ENCODE results near the gene HMOX1.

Gene HMOX1

GRCh38 chr22:35409783-35410662, 29.1 kb downstream of the HMOX1 start:
- no peak for DNase-seq

DNA sequence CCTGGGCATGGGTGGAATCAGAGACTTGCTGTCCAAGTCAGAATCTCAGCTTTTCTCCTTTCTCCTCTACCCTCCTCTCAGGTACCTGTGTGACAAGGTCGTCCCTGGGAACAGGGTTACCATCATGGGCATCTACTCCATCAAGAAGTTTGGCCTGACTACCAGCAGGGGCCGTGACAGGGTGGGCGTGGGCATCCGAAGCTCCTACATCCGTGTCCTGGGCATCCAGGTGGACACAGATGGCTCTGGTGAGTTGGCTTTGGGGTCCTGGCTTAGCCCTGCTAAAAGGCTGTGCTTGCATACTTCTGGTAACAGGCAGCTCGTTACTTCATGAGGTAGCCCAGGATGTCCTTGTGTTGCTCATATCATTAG, 29.8 kb downstream of the HMOX1 start:
- DNase-seq = no peak

DNA sequence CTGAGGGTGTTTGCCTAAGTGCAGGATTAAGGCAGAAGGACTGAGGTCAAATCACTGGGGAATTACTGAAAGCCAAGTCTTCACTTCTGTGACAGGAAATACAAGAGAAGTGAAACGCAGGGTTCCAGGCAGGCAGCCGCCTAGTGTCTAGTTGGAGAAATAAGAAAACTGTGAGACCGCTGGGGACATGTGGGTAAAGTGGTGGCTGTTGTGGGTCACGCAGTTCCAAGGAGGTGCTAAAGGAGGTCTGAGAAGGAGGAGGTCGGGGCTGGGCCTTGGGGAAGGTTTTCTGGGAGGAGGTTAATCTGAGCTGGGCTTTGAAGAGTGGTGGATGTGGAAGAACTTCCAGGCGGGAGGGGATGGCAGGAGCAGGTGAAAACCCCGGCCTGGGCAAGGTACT, 30.2 kb downstream of the HMOX1 start:
- DNase-seq = no peak

DNA sequence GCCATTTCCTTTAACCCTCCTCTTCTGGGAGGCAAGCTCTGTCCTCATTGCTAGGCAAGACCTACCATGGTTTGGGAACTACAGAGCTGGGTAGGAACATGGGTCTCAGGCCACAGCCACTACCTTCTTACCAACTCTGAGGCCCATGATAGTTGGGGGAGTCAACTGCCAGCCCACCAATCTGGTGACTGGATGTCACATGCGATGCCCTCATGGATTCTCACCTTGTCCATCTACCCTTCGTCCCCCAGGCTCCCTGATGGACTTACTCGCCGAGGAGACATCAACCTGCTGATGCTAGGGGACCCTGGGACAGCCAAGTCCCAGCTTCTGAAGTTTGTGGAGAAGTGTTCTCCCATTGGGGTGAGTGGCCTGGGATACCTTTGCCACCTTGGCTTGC, 32.7 kb downstream of the HMOX1 start:
- no peak for DNase-seq

DNA sequence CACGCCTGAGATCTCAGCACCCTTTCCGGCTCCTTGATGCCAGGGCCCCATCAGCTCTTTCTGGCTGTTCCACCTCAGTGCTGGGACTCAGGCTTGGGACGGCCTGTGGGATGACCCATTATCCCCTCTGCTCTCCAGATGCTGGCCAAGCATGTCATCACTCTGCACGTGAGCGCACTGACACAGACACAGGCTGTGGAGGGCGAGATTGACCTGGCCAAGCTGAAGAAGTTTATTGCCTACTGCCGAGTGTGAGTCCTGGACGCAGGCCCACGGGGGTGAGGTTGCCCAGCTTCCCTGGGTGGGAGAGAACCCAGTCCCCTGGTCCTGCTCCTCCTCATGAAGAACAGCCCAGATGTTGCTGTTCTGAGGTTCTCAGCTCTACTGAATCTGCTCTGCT, 36.7 kb downstream of the HMOX1 start:
- no peak for DNase-seq

GRCh38 chr22:35418088-35418487, 37.2 kb downstream of the HMOX1 start:
- DNase-seq = no peak

DNA sequence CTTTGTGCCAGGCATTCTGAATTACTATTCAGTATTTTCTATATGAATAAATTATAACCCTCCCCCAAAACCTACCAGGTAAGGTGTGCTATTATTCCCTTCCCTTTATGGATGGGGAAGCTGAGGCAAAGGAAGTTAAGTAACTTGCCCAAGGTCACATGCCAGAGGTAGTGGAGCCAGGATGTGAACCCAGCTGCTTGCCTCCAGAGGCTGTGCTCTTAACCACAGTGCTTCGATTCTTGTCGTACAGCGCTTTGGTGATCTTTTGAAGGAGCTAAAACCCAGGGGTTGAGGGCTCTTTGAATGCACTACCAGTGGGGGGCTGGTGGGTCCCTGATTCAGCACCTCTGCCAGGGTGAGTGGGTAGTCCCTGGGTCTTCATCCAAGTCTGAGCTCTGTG, 37.8 kb downstream of the HMOX1 start:
- DNase-seq = no peak

DNA sequence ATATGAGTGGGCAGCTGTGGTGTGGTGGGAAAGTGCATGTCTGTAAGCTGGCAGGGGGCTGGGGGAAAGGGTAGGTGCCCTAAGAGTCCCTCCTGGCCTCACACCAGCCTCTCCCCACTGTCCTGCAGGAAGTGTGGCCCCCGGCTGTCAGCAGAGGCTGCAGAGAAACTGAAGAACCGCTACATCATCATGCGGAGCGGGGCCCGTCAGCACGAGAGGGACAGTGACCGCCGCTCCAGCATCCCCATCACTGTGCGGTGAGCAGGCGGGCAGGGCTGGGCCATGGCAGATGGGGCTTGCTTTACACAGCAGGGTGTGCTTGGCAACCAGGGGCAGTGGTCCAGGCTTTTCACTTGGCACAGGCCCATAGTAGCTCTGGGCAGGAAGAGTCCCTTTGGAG, 38.9 kb downstream of the HMOX1 start:
- DNase-seq = no peak

DNA sequence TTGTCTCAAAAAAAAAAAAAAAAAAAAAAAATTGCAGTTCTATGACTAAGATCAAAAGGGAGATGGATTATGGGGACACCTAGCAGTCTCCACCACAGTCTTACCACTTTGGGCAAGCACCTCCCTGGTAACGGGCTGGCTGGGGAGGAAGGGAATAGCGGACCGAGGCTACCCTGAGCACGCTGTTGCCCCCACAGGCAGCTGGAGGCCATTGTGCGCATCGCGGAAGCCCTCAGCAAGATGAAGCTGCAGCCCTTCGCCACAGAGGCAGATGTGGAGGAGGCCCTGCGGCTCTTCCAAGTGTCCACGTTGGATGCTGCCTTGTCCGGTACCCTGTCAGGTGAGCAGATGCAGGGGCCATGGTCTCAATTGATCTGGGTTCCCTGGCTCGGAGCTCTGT, 40.2 kb downstream of the HMOX1 start:
- DNase-seq = no peak

- no peak for DNase-seq
Observed at GRCh38 chr22:35422145-35422544, 41.2 kb downstream of the HMOX1 start.

- no peak for DNase-seq
Observed at GRCh38 chr22:35422936-35423335, 42.0 kb downstream of the HMOX1 start.

GRCh38 chr22:35424081-35424480, 43.2 kb downstream of the HMOX1 start:
- no peak for DNase-seq

- no peak for DNase-seq
Observed at GRCh38 chr22:35424761-35425160, 43.9 kb downstream of the HMOX1 start.

DNA sequence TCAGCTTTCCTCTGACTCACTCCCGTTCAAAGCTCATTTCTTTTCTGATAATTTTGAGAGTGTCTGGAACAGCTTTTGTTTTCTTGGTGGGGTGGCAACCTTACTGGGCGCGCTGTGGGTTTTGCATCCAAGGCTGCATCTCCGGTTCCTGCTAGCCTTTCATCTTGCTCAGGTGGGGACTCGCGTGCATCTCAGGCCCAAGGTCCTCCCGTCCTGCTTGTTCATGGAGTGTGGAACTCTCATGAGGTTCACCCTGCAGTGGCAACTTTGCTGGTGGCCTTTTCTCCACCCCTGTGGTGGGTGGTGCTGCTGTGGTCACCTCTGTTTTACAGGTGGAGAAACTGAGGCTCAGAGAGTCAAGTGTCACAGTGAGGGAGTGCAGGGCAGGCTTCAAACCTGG, 44.6 kb downstream of the HMOX1 start:
- DNase-seq = no peak

DNA sequence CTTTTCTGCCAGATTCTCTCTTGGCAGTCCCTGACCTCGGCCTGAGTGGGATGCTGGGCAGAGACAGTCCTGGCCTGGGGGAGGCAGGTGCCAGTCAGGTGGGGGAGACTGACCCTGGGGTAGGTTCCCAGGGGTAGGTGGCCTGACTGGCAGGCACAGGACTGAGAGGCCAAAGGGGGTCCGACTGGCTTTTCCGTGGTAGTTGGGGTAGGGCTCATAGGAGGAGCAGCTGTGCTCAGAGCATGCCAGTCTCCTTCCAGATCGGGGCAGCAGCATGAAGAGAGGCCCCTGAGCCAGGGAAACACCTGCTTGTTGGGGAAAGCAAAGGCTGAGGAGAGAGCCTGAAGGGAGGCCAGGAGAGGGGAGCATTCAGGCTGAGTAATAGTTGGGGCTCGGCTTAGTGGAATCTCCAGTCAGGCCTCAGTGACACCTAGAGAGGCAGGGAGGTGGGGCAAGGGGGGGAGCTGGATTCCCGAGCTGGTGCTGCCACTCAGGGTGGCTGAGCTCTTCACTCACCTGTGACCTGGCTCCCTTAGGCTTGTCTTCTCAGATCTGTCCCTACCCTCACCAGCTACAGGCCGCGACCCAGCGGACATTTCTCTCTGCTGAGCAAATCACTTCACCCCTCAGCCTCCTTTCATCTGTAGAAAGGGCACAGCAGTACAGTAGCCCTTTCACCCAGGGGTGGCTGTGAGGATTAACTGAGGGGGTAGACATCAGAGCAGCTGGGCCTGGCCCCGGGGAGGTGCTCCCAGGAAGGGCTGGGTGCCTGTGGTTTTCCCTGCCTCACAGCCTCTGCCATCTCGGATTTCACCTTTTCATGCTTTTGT, 45.3 kb downstream of the HMOX1 start:
- no peak for DNase-seq

- no peak for DNase-seq
Observed at GRCh38 chr22:35426801-35427140, 45.9 kb downstream of the HMOX1 start.

GRCh38 chr22:35430897-35431322, 50.0 kb downstream of the HMOX1 start:
- peak; percentile 41 for DNase-seq

DNA sequence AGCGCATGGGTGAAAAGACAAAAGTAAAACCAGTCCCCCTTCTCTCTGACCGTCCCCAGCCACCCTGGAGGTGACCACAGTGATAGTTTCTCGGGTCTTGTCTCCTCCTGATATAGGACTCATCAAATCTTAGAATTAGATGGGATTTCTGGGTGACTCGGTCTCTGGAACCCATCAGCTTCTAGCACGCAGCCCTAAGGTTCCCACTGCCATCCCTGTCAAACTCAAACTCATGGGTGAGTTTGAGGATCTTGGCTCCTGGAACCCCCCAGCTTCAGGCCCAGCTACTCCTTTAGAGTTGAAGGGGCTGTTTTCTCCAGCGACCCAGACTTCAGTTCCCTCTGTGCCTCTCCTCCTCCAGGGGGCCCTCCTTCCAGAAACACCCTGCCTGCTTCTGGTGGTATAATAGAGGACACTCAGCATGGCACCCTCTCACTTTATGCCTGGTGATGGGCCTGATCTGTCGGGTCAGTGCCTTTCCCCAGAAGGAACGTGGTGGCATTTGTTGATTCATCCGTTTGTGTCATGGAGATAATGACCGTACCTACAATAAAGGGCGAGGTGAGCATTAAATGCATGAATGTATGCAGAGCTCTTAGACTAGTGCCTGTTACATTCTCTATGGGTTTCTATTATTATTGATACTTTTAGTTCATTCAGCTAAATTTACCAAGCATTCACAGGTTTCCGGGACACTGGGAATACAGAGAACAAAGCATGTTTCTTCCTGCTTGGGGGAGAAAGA, 50.8 kb downstream of the HMOX1 start:
- DNase-seq = no peak

- DNase-seq = no peak
Observed at GRCh38 chr22:35432228-35432905, 51.5 kb downstream of the HMOX1 start.

GRCh38 chr22:35434061-35434710, 53.3 kb downstream of the HMOX1 start:
- DNase-seq = no peak

DNA sequence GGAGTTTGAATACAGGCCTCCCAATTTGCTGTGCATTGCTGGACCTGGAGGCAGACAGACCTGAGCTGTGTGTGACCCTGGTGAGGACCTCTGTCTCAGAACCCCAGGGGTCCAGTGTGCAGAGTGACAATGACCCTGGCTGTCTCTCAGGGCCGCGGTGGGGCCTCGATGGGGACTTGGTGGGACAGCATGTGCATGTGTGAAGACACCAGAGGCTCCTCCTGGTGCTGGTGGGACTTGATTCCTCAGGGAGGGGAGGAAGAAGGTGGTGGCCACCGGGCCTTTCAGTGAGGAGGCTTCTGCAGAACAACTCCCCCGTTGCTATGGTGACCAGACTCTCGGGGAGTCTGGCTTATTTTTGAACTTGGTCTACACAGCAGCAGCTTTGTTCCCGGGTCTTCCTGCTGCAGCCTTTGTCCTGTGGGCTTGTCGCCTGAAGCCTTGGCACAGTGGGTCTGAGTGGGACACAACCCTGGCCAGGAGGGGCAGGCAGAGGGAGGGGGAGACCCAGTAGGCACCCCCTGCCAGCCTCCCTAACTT, 54.4 kb downstream of the HMOX1 start:
- no peak for DNase-seq

DNA sequence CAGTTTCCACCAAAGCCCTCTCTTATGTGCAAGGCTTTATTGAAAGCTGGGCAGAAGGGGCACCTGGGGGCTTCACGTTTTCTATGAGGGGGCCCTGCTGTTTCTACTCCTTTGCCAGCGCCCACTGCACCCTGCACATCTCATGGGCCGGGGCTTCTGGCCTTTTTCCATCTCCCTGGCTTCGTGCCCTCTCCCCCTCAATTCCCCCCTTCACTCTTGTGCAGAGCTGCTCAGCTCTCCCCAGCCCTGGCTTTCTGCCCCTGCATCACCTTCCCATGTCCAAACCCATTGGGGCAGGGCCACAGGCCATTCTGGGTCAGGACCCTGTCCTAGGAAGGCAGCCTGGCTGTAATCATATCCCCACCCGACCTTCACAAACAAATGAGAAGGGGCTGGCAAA, 55.5 kb downstream of the HMOX1 start:
- DNase-seq = no peak
